Measurements from ENCODE around the gene CDKL1.

DNA sequence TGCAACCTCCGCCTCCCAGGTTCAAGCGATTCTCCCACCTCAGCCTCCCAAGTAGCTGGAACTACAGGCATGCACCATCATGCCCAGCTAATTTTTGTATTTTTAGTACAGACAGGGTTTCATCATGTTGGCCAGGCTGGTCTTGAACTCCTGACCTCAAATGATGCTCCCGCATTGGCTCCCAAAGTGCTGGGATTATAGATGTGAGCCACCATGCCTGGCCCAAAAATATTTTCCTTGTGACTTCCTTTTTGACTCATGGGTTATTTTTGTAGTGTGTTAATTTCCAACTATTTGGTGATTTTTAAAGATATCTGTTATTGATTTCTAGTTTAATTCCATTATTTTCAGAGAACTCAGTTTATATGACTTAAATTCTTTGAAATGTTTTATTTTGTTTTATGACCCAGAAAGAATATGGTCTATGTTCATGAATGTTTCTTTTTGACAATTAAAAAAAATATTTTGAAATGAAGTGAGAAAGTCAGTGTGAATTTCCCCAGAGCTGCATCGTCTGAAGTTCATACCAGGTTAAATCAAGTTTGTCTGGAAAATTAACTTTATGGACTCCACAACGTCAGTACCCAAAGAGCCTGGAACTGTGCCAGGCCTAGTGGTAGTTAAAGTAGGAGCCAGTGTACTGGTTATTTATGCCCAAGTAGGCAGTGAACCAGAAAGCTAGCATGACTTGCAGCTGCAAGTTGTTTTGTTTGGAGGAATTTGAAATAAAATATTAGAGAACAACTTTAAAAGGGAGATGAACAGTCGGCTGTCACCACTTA, 2.8 kb upstream of the CDKL1 start:
- TF ChIP-seq, protein P1, sequence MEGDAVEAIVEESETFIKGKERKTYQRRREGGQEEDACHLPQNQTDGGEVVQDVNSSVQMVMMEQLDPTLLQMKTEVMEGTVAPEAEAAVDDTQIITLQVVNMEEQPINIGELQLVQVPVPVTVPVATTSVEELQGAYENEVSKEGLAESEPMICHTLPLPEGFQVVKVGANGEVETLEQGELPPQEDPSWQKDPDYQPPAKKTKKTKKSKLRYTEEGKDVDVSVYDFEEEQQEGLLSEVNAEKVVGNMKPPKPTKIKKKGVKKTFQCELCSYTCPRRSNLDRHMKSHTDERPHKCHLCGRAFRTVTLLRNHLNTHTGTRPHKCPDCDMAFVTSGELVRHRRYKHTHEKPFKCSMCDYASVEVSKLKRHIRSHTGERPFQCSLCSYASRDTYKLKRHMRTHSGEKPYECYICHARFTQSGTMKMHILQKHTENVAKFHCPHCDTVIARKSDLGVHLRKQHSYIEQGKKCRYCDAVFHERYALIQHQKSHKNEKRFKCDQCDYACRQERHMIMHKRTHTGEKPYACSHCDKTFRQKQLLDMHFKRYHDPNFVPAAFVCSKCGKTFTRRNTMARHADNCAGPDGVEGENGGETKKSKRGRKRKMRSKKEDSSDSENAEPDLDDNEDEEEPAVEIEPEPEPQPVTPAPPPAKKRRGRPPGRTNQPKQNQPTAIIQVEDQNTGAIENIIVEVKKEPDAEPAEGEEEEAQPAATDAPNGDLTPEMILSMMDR (IDR thresholded peaks at IDR 0.05), result no peak
- no peak for TF ChIP-seq EZH2 (IDR thresholded peaks at IDR 0.05; ENCODE audit: borderline replicate concordance, insufficient read depth, low read depth, low read length, poor library complexity, severe bottlenecking)
